HCT116 (cell line): Measurements from ENCODE around the gene SMAD9.

Experiments used
- CTCF ChIP-seq, 3 experiments: fragments of 200-600 bp in 1 of 3; sonication (generic) in 1 of 3; IDR thresholded peaks in 2 of 3; conservative IDR thresholded peaks in 1 of 3; 2 replicates each; pipeline ENCODE4 v1.5.1; 2012 to 2017; ENCODE audit warnings: low read depth in 2 of 3, low read length in 2 of 3, antibody characterized with exemption in 1 of 3, borderline replicate concordance in 1 of 3, control low read depth in 1 of 3, mild to moderate bottlenecking in 1 of 3, mixed read lengths in 1 of 3, mixed run types in 1 of 3, moderate library complexity in 1 of 3; ENCODE audit not compliant: insufficient read depth in 1 of 3
- EZH2 ChIP-seq: fragments of 200-600 bp; sonication (generic); IDR thresholded peaks from 2 replicates; pipeline ENCODE4 v1.6.1; 2017; ENCODE audit warnings: antibody characterized with exemption, mixed run types
- MAX ChIP-seq: IDR thresholded peaks from 2 replicates; pipeline ENCODE4 v1.6.1; 2012
- POLR2A ChIP-seq: IDR thresholded peaks from 2 replicates; pipeline ENCODE4 v1.7.0; 2011; ENCODE audit warnings: borderline replicate concordance; ENCODE audit not compliant: insufficient read depth, insufficient read length; ENCODE audit errors: extremely low read depth
- POLR2AphosphoS5 ChIP-seq: IDR thresholded peaks from 2 replicates; pipeline ENCODE4 v1.6.1; 2011; ENCODE audit warnings: mild to moderate bottlenecking, low read depth, low read length, moderate library complexity
- REST ChIP-seq: IDR thresholded peaks from 2 replicates; pipeline ENCODE4 v1.6.1; 2012; ENCODE audit warnings: low read depth
- SIN3A ChIP-seq: IDR thresholded peaks from 2 replicates; pipeline ENCODE4 v1.6.1; 2012; ENCODE audit warnings: low read depth
- SP1 ChIP-seq: IDR thresholded peaks from 2 replicates; pipeline ENCODE4 v1.6.1; 2012; ENCODE audit warnings: low read depth
- TCF7L2 ChIP-seq: IDR thresholded peaks from 2 replicates; pipeline ENCODE4 v1.7.0; 2011; ENCODE audit warnings: borderline replicate concordance, inconsistent platforms; ENCODE audit not compliant: insufficient read depth, insufficient read length; ENCODE audit errors: extremely low read depth
- ZBTB33 ChIP-seq: IDR thresholded peaks from 2 replicates; pipeline ENCODE4 v1.6.1; 2011; ENCODE audit warnings: mild to moderate bottlenecking, low read length, moderate library complexity; ENCODE audit not compliant: insufficient replicate concordance; ENCODE audit errors: extremely low read depth

DNA sequence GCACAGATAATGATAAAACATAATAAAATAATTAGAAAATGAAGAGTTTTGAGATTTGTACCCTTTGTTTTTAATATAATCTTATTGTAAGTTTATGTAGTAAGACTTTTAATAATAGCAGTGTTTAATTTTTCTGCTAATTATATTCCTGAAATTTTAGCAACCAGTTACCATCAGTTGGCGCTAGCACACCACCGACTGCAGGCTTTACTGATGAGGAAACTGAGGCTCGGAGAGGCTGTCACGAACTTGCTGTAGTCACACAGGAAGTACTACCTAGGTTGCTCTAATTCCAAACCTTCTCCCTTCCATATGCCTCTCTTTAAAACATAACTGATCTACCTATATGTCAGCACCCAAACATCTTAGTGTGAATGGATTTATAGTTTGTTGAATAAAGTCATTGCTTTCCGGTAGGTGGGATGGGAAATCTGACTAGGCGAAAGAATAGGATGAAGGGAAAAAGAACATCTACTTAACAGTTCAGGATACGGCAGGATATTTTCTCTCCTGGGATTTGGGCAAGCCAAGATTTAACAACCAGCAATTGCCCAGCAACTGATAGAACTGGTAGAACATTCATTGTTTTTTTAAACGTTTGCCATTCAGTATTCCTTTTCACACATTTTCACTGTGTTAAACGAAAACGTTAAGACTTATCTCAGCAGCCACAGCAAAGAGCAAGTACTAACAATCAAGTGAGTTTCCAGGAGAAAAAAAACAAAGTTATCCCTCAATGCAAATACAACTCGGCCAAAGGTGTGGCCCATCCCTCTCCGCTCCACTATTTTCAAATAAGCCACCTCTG, 101.8 kb downstream of the SMAD9 start:
- TF ChIP-seq MAX = no peak
- TF ChIP-seq EZH2 = no peak
- no peak for TF ChIP-seq POLR2A
- no peak for TF ChIP-seq TCF7L2
- TF ChIP-seq CTCF (IDR thresholded peaks at IDR 0.05 in 2 of 3, conservative IDR thresholded peaks at IDR 0.05 in 1 of 3; ENCODE audit: borderline replicate concordance in 1 of 3, insufficient read depth in 1 of 3, low read depth in 2 of 3, low read length in 2 of 3) = no peak; a peak in 2 of 6 replicates
- TF ChIP-seq REST = no peak
- no peak for TF ChIP-seq ZBTB33
- TF ChIP-seq SP1 = no peak
- no peak for TF ChIP-seq POLR2AphosphoS5
- no peak for TF ChIP-seq SIN3A
